K562 (cell line): ENCODE measurements around the gene CDC14B. TPM values are rescaled to one million over a fixed set of nuclear protein-coding genes. Genes with fewer than 3 reads are reported as not detected.

Source experiments
- ATAC-seq: fragments of 200-7000 bp; cut with Tn5 transposase; 3 replicates; pipeline ENCODE4 v1.9.1; 2020; ENCODE audit warnings: moderate library complexity
- BruUV-seq: library from RNA; stranded (reverse); fragments of 400-500 nt; replicated peaks from 2 replicates; lab custom pipeline; 2021; lab: Mats Ljungman, UMichigan
- CTCF ChIA-PET: fragments of 300-600 bp; formaldehyde crosslinking; extraction: SDS; loops from one replicate; lab custom pipeline; 2021; ENCODE audit warnings: low intra/inter-chr PET ratio; lab: Yijun Ruan, JAX
- POLR2A ChIA-PET: fragments of 300-600, 350-650 bp; sonication (Branson Sonifier 250); formaldehyde crosslinking; extraction: SDS; loops from one replicate; lab custom pipeline; 2021; ENCODE audit warnings: antibody characterized with exemption, inconsistent platforms; lab: Yijun Ruan, JAX
- DNase-seq, 4 experiments: peaks; one replicate each; pipeline versions ENCODE4 v3.0.0 to v3.0.0-alpha.2; 2011 to 2018; ENCODE audit warnings: low spot score in 3 of 4, mixed read lengths in 3 of 4; ENCODE audit errors: extremely low read depth in 1 of 4
- FAIRE-seq: peaks from 2 replicates; lab custom pipeline; 2011; peaks lifted over from hg19 to GRCh38; lab: Jason Lieb, UNC
- H2AFZ ChIP-seq: 2 replicates; pipeline ENCODE4 v1.6.0; 2011; ENCODE audit warnings: low read depth, low read length, control low read depth, inconsistent platforms
- H3K27ac ChIP-seq: fragments of 200-600 bp; 3 replicates; pipeline ENCODE4 v1.8.0; 2011; ENCODE audit warnings: low read depth, mild to moderate bottlenecking, control low read depth, inconsistent platforms, low read length, moderate library complexity, mixed read lengths; ENCODE audit errors: extremely low read depth
- H3K27me3 ChIP-seq, 2 experiments: fragments of 300-600 bp in 1 of 2; 2 replicates in 1 of 2; 3 replicates in 1 of 2; pipeline versions ENCODE4 v1.6.0 to v1.8.0; 2011; ENCODE audit warnings: inconsistent platforms in 2 of 2, low read length in 2 of 2, mild to moderate bottlenecking in 1 of 2, mixed read lengths in 1 of 2, moderate library complexity in 1 of 2; ENCODE audit not compliant: control insufficient read depth in 2 of 2, insufficient read depth in 2 of 2
- H3K36me3 ChIP-seq: fragments of 300-600 bp; 3 replicates; pipeline ENCODE4 v1.8.0; 2011; ENCODE audit warnings: mild to moderate bottlenecking, low read length, inconsistent platforms; ENCODE audit not compliant: control insufficient read depth, insufficient read depth
- H3K4me1 ChIP-seq, 2 experiments: fragments of 200-600 bp in 1 of 2; replicated peaks in 1 of 2; 2 replicates in 1 of 2; 3 replicates in 1 of 2; pipeline versions ENCODE4 v1.5.1 to v1.8.0; 2011; ENCODE audit warnings: inconsistent platforms in 2 of 2, low read length in 2 of 2, mild to moderate bottlenecking in 1 of 2, mixed read lengths in 1 of 2, moderate library complexity in 1 of 2; ENCODE audit not compliant: control insufficient read depth in 2 of 2, insufficient read depth in 2 of 2
- H3K4me2 ChIP-seq: 2 replicates; pipeline ENCODE4 v1.6.1; 2011; ENCODE audit warnings: low read length, control low read depth, inconsistent platforms, mixed read lengths; ENCODE audit not compliant: insufficient read depth
- H3K4me3 ChIP-seq: fragments of 200-600 bp; sonication (generic), shearing (Covaris generic); 2 replicates; pipeline ENCODE4 v1.5.1; 2016; ENCODE audit warnings: control low read depth, inconsistent platforms
- H3K79me2 ChIP-seq: fragments of 200-600 bp; 3 replicates; pipeline ENCODE4 v1.8.0; 2011; ENCODE audit warnings: low read length, inconsistent platforms; ENCODE audit not compliant: control insufficient read depth, insufficient read depth
- H3K9ac ChIP-seq, 2 experiments: 2 replicates each; pipeline versions ENCODE4 v1.6.0 to v1.6.1; 2011; ENCODE audit warnings: low read depth in 2 of 2, low read length in 2 of 2, control low read depth in 1 of 2, inconsistent platforms in 1 of 2, mild to moderate bottlenecking in 1 of 2, mixed read lengths in 1 of 2; ENCODE audit not compliant: insufficient read depth in 1 of 2
- H3K9me1 ChIP-seq: one replicate; pipeline ENCODE4 v1.6.0; 2011; ENCODE audit warnings: inconsistent platforms, mild to moderate bottlenecking, low read length, moderate library complexity; ENCODE audit not compliant: control insufficient read depth, insufficient read depth
- H3K9me3 ChIP-seq: replicated peaks from 2 replicates; pipeline ENCODE4 v1.5.1; 2011; ENCODE audit warnings: low read depth, low read length, inconsistent platforms; ENCODE audit not compliant: control insufficient read depth, insufficient read depth
- H4K20me1 ChIP-seq: replicated peaks from 2 replicates; pipeline ENCODE4 v1.6.1; 2011; ENCODE audit warnings: low read length, inconsistent platforms, mixed read lengths; ENCODE audit not compliant: control insufficient read depth, insufficient read depth
- CEBPB ChIP-seq: fragments of 450-650 bp; IDR thresholded peaks from 2 replicates; pipeline ENCODE4 v1.6.1; 2016; ENCODE audit warnings: missing genetic modification characterization, missing compliant biosample characterization
- NR4A1 ChIP-seq, 2 experiments: fragments of 250-450 bp in 1 of 2; fragments of 450-650 bp in 1 of 2; sonication (Bioruptor Pico) in 1 of 2; IDR thresholded peaks; 2 replicates each; pipeline versions ENCODE4 v1.4.0 to v1.6.1; 2016 to 2020; ENCODE audit warnings: mild to moderate bottlenecking in 2 of 2, missing compliant biosample characterization in 1 of 2, missing genetic modification characterization in 1 of 2, moderate library complexity in 1 of 2
- TGIF2 ChIP-seq: sonication (generic); formaldehyde crosslinking; IDR thresholded peaks from 2 replicates; pipeline ENCODE4 v1.8.1; 2022; ENCODE audit warnings: mild to moderate bottlenecking, missing genetic modification reagents, moderate library complexity
- TOE1 ChIP-seq, 2 experiments: fragments of 450-650 bp in 1 of 2; sonication (generic) in 1 of 2; formaldehyde crosslinking in 1 of 2; IDR thresholded peaks; 2 replicates each; pipeline versions ENCODE4 v1.7.1 to v1.8.0; 2016 to 2022; ENCODE audit warnings: borderline replicate concordance in 2 of 2, mild to moderate bottlenecking in 2 of 2, antibody characterized with exemption in 1 of 2, inconsistent platforms in 1 of 2, low read depth in 1 of 2, missing genetic modification reagents in 1 of 2, moderate library complexity in 1 of 2
- ZNF212 ChIP-seq: fragments of 450-650 bp; formaldehyde crosslinking; IDR thresholded peaks from 2 replicates; pipeline ENCODE4 v1.4.0; 2020; ENCODE audit warnings: mild to moderate bottlenecking
- WGBS: fragments of 100-300 bp; shearing (Covaris generic); methylation state at CpG from one replicate; pipeline ENCODE4 v1.1.6; 2016; ENCODE audit warnings: low coverage, mixed read lengths; ENCODE audit not compliant: insufficient coverage; ENCODE audit errors: missing lambda C conversion rate; 5-methylcytosine and 5-hydroxymethylcytosine counted together
- in situ Hi-C: fragments of 300-500 bp; cut with MboI; formaldehyde crosslinking; loops from 4 replicates; pipeline ENCODE4 v1.15.0; 2018; ENCODE audit warnings: inconsistent platforms, mixed read lengths
- intact Hi-C: fragments of 100-400 bp; cut with micrococcal nuclease; formaldehyde crosslinking; loops from 2 replicates; pipeline ENCODE4 v1.14.2; 2022
- polyA plus RNA-seq, 8 experiments: library from polyadenylated mRNA; depleted of rRNA in 4 of 8; stranded (reverse) in 5 of 8; unstranded in 3 of 8; fragments of >200 nt; fragmentation: Nextera tagmentation in 2 of 8; fragmentation: Illumina TruSeq in 1 of 8; extraction: Ambion mirVana in 2 of 8; extraction: Trizol in 1 of 8; gene quantifications; 2 replicates each; pipeline versions ENCODE4 v1.2.1 to v1.2.3, GENCODE V29; 2011 to 2014; ENCODE audit warnings: inconsistent platforms in 1 of 8, missing spikeins in 1 of 8
- total RNA-seq, 7 experiments: library from RNA; depleted of rRNA in 6 of 7; stranded (reverse); fragments of >200 nt in 6 of 7; fragmentation: Illumina TruSeq in 2 of 7; extraction: Trizol in 2 of 7; gene quantifications; 2 replicates each; pipeline versions ENCODE4 v1.2.1 to v1.2.3, GENCODE V29; 2011 to 2021; ENCODE audit warnings: low replicate concordance in 1 of 7
- TF ChIP-seq, protein P1 (sequence below): fragments of 450-650 bp; IDR thresholded peaks from 2 replicates; pipeline ENCODE4 v1.6.1; 2016; ENCODE audit warnings: low read depth, mild to moderate bottlenecking, moderate library complexity

Gene CDC14B
- total and polyA plus RNA-seq, 9 of the 15 experiments (the other 6 are each of a cell fraction or from before 2014, with no cell fraction given) = 1.4 to 6.0 (median 3.8) TPM

DNA sequence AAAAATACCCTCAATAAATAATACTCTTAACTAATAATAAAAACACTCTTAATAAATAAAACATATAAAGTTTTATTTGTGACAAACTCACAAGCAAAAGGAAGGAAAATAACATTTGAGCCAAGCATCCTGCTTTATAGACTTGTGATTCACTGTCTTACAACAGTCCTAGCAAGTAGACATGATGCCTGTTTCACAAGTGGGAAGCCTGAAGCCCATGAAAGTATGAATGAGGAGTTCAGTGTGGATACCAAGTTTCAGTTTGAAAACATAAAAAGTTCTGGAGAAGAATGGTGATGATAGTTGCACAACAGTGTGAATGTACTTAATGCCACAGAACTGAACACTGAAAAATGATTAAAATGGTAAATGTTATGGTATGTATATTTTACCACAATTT, 158.8 kb downstream of the CDC14B start:
- H3K4me3 ChIP-seq = no peak overlapping the region
- no peak overlapping the region for H3K27ac ChIP-seq
- H3K36me3 ChIP-seq = no peaks in the 10 kb centered on the region
- no peaks in the 10 kb centered on the region; a peak in 1 of 5 replicates for H3K4me1 ChIP-seq
- no peak overlapping the region for H2AFZ ChIP-seq
- POLR2A ChIA-PET = no interaction called here
- BruUV-seq = no TSS peak
- in situ Hi-C loops = no loop called here
- CTCF ChIA-PET = no interaction called here
- H3K9me3 ChIP-seq = no peaks in the 10 kb centered on the region
- DNase-seq (no peak), ATAC-seq (no peak), FAIRE-seq (no peak)
- TF ChIP-seq CEBPB (tag) = peak; percentile 24; the same call in 1 of the 2 replicates
- TF ChIP-seq TGIF2 (CRISPR knock-in tag) = no peak
- H3K27me3 ChIP-seq = no peaks in the 10 kb centered on the region
- no peaks in the 10 kb centered on the region for H3K79me2 ChIP-seq
- H3K9ac ChIP-seq = no peak overlapping the region
- H3K9me1 ChIP-seq = no peaks in the 10 kb centered on the region
- H4K20me1 ChIP-seq = no peaks in the 10 kb centered on the region
- intact Hi-C loops = no loop called here
- H3K4me2 ChIP-seq = no peak overlapping the region

DNA sequence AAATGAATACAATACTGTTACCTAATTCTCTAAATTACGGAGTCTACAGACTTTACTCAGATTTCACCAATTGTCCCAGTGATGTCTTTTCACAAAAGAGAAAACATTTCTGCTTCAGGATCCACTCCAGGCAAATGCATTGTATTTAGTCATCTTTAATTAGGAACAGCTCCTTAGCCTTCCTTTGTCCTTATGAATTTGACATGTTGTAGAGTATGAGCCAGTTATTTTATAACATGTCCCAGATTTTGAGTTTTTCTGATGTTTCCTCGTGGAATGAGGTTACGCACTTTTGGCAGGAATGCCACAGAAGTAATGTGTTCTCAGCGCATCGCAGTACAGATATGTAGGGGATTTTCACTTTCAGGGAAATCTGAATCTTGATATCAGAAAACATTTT, 159.2 kb downstream of the CDC14B start:
- 68% methylated on average over 5 of the region's 5 CpGs for WGBS
- Histone ChIP-seq H3K79me2 (no peaks in the 10 kb centered on the region), H3K9me3 (no peaks in the 10 kb centered on the region), H3K9me1 (no peaks in the 10 kb centered on the region), H2AFZ (no peak overlapping the region), H3K27ac (no peak overlapping the region), H3K9ac (no peak overlapping the region), H4K20me1 (no peaks in the 10 kb centered on the region), H3K36me3 (no peaks in the 10 kb centered on the region), H3K4me3 (no peak overlapping the region), H3K4me2 (no peak overlapping the region), H3K27me3 (no peaks in the 10 kb centered on the region), H3K4me1 (no peaks in the 10 kb centered on the region; a peak in 1 of 5 replicates)
- in situ Hi-C loops = no loop called here
- FAIRE-seq (no peak), DNase-seq (no peak), ATAC-seq (no peak)
- TF ChIP-seq, protein P1, sequence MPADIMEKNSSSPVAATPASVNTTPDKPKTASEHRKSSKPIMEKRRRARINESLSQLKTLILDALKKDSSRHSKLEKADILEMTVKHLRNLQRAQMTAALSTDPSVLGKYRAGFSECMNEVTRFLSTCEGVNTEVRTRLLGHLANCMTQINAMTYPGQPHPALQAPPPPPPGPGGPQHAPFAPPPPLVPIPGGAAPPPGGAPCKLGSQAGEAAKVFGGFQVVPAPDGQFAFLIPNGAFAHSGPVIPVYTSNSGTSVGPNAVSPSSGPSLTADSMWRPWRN = no peak
- TF ChIP-seq ZNF212 (CRISPR knock-in tag) (no peak), TOE1 (IDR thresholded peaks at IDR 0.05; ENCODE audit: borderline replicate concordance) (no peak), TOE1 (CRISPR knock-in tag; IDR thresholded peaks at IDR 0.05; ENCODE audit: borderline replicate concordance, low read depth) (no peak), NR4A1 (CRISPR knock-in tag; IDR thresholded peaks at IDR 0.05) (no peak), NR4A1 (tag; IDR thresholded peaks at IDR 0.05) (no peak)
- CTCF ChIA-PET = no interaction called here
- POLR2A ChIA-PET = no interaction called here
- BruUV-seq = no TSS peak
- intact Hi-C loops = no loop called here
